HG03442 (cell line): ENCODE results near the gene TM4SF1.

Source experiments
- ATAC-seq: cut with Tn5 transposase; IDR thresholded peaks from one replicate; pipeline ENCODE4 v1.9.1; 2021; ENCODE audit warnings: mild to moderate bottlenecking, moderate library complexity; ENCODE audit not compliant: unreplicated experiment

The TM4SF1 gene

GRCh38 chr3:149375501-149376196, 1.8 kb downstream of the TM4SF1 start:
- ATAC-seq: no peak

- ATAC-seq: no peak
Measured at GRCh38 chr3:149374793-149375500, 2.5 kb downstream of the TM4SF1 start.

- no peak for ATAC-seq
Measured at GRCh38 chr3:149374391-149374790, 3.1 kb downstream of the TM4SF1 start.

GRCh38 chr3:149373235-149374125, 4.0 kb downstream of the TM4SF1 start:
- ATAC-seq: no peak

GRCh38 chr3:149371723-149372114, 5.7 kb downstream of the TM4SF1 start:
- ATAC-seq: no peak

- ATAC-seq: no peak
Measured at GRCh38 chr3:149371001-149371722, 6.3 kb downstream of the TM4SF1 start.

- ATAC-seq: no peak
Measured at GRCh38 chr3:149369991-149370866, 7.2 kb downstream of the TM4SF1 start.

GRCh38 chr3:149368674-149369497, 8.6 kb downstream of the TM4SF1 start:
- ATAC-seq: no peak

- no peak for ATAC-seq
Measured at GRCh38 chr3:149368201-149368673, 9.2 kb downstream of the TM4SF1 start.

- peak; percentile 66 for ATAC-seq
Measured at GRCh38 chr3:149366941-149367840, 10.3 kb downstream of the TM4SF1 start.

GRCh38 chr3:149366031-149366430, 11.4 kb downstream of the TM4SF1 start:
- ATAC-seq: no peak

- ATAC-seq: no peak
Measured at GRCh38 chr3:149364624-149365023, 12.8 kb downstream of the TM4SF1 start.

- ATAC-seq: no peak
Measured at GRCh38 chr3:149363053-149363452, 14.4 kb downstream of the TM4SF1 start.

- no peak for ATAC-seq
Measured at GRCh38 chr3:149362366-149362765, 15.1 kb downstream of the TM4SF1 start.

- no peak for ATAC-seq
Measured at GRCh38 chr3:149356630-149357029, 20.8 kb downstream of the TM4SF1 start.

GRCh38 chr3:149356044-149356592, 21.3 kb downstream of the TM4SF1 start:
- ATAC-seq: no peak

- ATAC-seq: no peak
Measured at GRCh38 chr3:149353581-149354184, 23.8 kb downstream of the TM4SF1 start.
